ENCODE data around the gene MTMR2. TPM values are rescaled to one million over a fixed set of nuclear protein-coding genes. Genes with fewer than 3 reads are reported as not detected.

Gene MTMR2
- total and polyA plus RNA-seq, 4 donors, result 11.6 to 53.7 (median 24.4) TPM

DNA sequence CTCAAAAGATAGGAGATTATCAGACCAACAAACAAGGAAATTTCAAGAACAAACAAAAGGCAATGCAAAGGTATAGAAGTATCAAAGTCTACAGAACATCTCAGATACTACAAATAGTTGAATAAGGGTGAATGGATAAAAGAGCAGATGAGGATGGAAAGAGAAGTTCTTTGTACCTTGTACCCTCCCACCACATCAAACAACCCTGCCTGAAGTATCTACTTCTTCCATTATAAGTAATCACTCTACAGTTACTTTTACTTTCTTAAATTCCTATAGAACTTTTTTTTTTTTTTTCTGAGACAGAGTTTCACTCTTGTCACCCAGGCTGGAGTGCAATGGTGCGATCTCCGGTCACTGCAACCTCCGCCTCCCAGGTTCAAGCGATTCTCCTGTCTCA is 35.1 kb downstream of the MTMR2 start:
- WGBS, 2 donors, result 97 to 100% methylated on average over 4 of the region's 4 CpGs
- ATAC-seq (ENCODE audit: insufficient read depth, low FRiP score) (no peak), DNase-seq (no peak)
- Histone ChIP-seq H3K27ac (ENCODE audit: low read depth in 1 of 2, low read length in 1 of 2) (no peak overlapping the region), H3K36me3 (ENCODE audit: control insufficient read depth in 4 of 4, insufficient read depth in 4 of 4, low read length in 4 of 4) (peaks cover 0 to 17% (median 4%) of the 10 kb centered on the region in 4 donors), H3K4me3 (no peak overlapping the region), H3K9ac (ENCODE audit: insufficient read depth in 1 of 2, low read length in 2 of 2) (no peak overlapping the region), H3K27me3 (ENCODE audit: control insufficient read depth in 3 of 3, insufficient read depth in 3 of 3, low read length in 2 of 3) (no peaks in the 10 kb centered on the region), H3K4me1 (ENCODE audit: control insufficient read depth in 5 of 5, insufficient read depth in 5 of 5, low read length in 5 of 5) (peaks cover 0 to 12% (median 6%) of the 10 kb centered on the region in 5 donors), H3K9me3 (ENCODE audit: control insufficient read depth in 4 of 4, insufficient read depth in 3 of 4, low read length in 3 of 4) (no peaks in the 10 kb centered on the region)
- TF ChIP-seq, protein P1, sequence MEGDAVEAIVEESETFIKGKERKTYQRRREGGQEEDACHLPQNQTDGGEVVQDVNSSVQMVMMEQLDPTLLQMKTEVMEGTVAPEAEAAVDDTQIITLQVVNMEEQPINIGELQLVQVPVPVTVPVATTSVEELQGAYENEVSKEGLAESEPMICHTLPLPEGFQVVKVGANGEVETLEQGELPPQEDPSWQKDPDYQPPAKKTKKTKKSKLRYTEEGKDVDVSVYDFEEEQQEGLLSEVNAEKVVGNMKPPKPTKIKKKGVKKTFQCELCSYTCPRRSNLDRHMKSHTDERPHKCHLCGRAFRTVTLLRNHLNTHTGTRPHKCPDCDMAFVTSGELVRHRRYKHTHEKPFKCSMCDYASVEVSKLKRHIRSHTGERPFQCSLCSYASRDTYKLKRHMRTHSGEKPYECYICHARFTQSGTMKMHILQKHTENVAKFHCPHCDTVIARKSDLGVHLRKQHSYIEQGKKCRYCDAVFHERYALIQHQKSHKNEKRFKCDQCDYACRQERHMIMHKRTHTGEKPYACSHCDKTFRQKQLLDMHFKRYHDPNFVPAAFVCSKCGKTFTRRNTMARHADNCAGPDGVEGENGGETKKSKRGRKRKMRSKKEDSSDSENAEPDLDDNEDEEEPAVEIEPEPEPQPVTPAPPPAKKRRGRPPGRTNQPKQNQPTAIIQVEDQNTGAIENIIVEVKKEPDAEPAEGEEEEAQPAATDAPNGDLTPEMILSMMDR (IDR thresholded peaks at IDR 0.05; ENCODE audit: control extremely low read depth, extremely low read depth), result no peak

DNA sequence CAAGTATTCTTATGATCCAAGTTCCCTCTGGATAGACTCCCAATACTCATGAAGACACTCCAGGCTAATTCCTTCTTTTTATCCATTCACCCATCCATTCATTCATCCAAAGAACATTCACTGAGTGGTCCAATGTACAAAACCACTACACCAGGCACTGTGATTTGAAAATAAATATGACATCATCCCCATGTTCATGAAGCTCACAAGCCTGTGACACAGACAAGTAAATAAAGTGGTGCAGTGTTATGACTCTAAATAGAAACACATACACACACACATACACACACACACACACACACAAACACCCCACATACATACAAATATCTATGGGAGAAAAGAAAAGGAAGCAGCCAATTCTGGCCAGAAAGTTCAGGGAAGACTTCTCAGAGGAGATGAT is 35.5 kb downstream of the MTMR2 start:
- Histone ChIP-seq H3K36me3 (ENCODE audit: control insufficient read depth in 4 of 4, insufficient read depth in 4 of 4, low read length in 4 of 4) (peaks cover 0 to 17% (median 4%) of the 10 kb centered on the region in 4 donors), H3K27me3 (ENCODE audit: control insufficient read depth in 3 of 3, insufficient read depth in 3 of 3, low read length in 2 of 3) (no peaks in the 10 kb centered on the region), H3K9me3 (ENCODE audit: control insufficient read depth in 4 of 4, insufficient read depth in 3 of 4, low read length in 3 of 4) (no peaks in the 10 kb centered on the region), H3K4me3 (no peak overlapping the region), H3K4me1 (ENCODE audit: control insufficient read depth in 5 of 5, insufficient read depth in 5 of 5, low read length in 5 of 5) (peaks cover 0 to 12% (median 6%) of the 10 kb centered on the region in 5 donors), H3K9ac (ENCODE audit: insufficient read depth in 1 of 2, low read length in 2 of 2) (no peak overlapping the region), H3K27ac (ENCODE audit: low read depth in 1 of 2, low read length in 1 of 2) (no peak overlapping the region)
- DNase-seq (no peak), ATAC-seq (ENCODE audit: insufficient read depth, low FRiP score) (no peak)
- TF ChIP-seq, protein P1 (IDR thresholded peaks at IDR 0.05; ENCODE audit: control extremely low read depth, extremely low read depth), result no peak

DNA sequence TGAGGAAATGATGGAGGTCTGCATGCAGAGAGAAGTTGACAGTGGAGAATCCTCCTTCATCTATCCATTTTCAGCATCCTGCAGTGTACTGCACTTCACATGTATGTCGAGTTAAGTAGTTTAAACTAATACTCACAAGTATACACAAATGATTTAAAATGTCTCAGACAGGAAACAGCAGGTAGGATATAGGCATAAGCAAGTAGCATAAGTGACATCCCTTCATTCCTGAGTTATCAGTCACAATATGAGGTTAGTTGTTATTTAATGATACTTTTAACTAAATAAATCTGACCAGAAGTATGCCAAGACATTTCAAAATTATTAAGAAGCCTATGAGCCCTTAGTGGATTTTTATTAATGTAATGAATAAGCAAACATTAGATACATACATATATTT is 37.4 kb downstream of the MTMR2 start:
- TF ChIP-seq, protein P1 (IDR thresholded peaks at IDR 0.05; ENCODE audit: control extremely low read depth, extremely low read depth), result no peak
- Histone ChIP-seq H3K9me3 (ENCODE audit: control insufficient read depth in 4 of 4, insufficient read depth in 3 of 4, low read length in 3 of 4) (no peaks in the 10 kb centered on the region), H3K27me3 (ENCODE audit: control insufficient read depth in 3 of 3, insufficient read depth in 3 of 3, low read length in 2 of 3) (no peaks in the 10 kb centered on the region), H3K4me3 (no peak overlapping the region), H3K9ac (ENCODE audit: insufficient read depth in 1 of 2, low read length in 2 of 2) (no peak overlapping the region), H3K36me3 (ENCODE audit: control insufficient read depth in 4 of 4, insufficient read depth in 4 of 4, low read length in 4 of 4) (peaks cover 0 to 24% (median 4%) of the 10 kb centered on the region in 4 donors), H3K4me1 (ENCODE audit: control insufficient read depth in 5 of 5, insufficient read depth in 5 of 5, low read length in 5 of 5) (peaks cover 0 to 6% (median 4%) of the 10 kb centered on the region in 5 donors), H3K27ac (ENCODE audit: low read depth in 1 of 2, low read length in 1 of 2) (no peak overlapping the region)
- 74 to 80% methylated on average over 1 of the region's 1 CpG for WGBS, 2 donors
- DNase-seq, result no peak
- no peak for ATAC-seq (ENCODE audit: insufficient read depth, low FRiP score)

DNA sequence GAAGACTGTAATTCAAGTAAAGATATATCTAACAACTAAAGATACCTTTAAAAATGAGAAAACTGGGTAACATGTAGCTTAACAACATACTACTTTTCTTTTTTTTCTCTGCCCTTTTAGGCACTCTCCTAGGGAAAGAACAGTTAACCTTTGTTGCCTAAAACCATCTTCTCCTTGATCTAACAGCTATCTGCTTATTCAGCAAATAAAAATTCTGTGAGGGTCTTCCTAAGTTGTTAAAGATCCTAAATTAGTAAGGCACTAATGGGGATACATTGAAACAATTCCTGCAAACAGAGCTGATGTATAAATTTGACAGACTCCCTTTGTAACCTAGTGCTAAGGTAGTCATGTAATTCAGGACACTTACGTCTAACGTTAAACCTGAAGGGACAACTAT is 39.1 kb downstream of the MTMR2 start:
- peaks cover 0 to 6% (median 4%) of the 10 kb centered on the region in 5 donors for H3K4me1 ChIP-seq (ENCODE audit: control insufficient read depth in 5 of 5, insufficient read depth in 5 of 5, low read length in 5 of 5)
- H3K4me3 ChIP-seq, result no peak overlapping the region
- TF ChIP-seq, protein P1 (IDR thresholded peaks at IDR 0.05; ENCODE audit: control extremely low read depth, extremely low read depth), result no peak
- H3K27me3 ChIP-seq (ENCODE audit: control insufficient read depth in 3 of 3, insufficient read depth in 3 of 3, low read length in 2 of 3), result no peaks in the 10 kb centered on the region
- DNase-seq (no peak), ATAC-seq (ENCODE audit: insufficient read depth, low FRiP score) (no peak)
- peaks cover 0 to 24% (median 4%) of the 10 kb centered on the region in 4 donors for H3K36me3 ChIP-seq (ENCODE audit: control insufficient read depth in 4 of 4, insufficient read depth in 4 of 4, low read length in 4 of 4)
- H3K9ac ChIP-seq (ENCODE audit: insufficient read depth in 1 of 2, low read length in 2 of 2), result no peak overlapping the region
- H3K27ac ChIP-seq (ENCODE audit: low read depth in 1 of 2, low read length in 1 of 2), result no peak overlapping the region
- H3K9me3 ChIP-seq (ENCODE audit: control insufficient read depth in 4 of 4, insufficient read depth in 3 of 4, low read length in 3 of 4), result no peaks in the 10 kb centered on the region
- 92 to 99% methylated on average over 2 of the region's 2 CpGs for WGBS, 2 donors
